Measurements from ENCODE around the gene NTN1. TPM values are rescaled to one million over a fixed set of nuclear protein-coding genes. Genes with fewer than 3 reads are reported as not detected.

Gene NTN1
- total RNA-seq, 2 donors from 2014 or later = 17.0 to 40.4 TPM

DNA sequence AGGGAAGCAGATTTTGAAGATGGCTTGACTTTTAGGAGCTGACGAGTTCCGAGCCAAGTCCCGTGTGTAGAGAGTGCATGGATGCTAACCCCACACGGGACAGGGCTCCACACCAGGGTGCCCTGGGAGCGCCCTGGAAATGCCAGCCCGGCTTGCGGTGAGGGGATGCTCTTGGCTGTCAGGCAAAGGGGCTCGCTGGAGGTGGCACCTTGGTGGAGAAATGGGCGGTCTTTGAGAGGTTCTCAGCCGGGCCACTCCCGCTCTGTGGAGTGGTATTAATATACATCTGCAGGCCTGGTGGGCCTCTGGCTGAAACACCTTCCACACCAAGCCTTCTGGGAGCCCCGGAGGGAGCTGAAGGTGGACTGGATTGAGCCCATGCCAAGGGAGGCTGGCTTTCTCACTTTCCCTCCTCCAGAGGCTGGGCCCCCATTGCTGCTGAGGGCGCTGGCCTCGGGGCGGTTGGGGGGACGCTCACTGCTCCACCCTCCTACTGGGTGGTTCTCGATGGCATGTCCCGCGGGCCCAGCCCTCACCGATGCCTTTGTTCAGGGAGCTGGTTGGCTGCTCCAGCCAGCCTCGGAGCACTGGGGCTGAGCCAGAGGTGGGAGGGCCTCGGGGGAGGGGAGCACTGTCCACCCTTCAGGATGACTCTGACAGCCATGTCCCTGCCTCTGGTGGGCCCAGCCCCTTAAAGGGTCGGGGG lies 210.3 kb downstream of the NTN1 start:
- TF ChIP-seq, protein P1, sequence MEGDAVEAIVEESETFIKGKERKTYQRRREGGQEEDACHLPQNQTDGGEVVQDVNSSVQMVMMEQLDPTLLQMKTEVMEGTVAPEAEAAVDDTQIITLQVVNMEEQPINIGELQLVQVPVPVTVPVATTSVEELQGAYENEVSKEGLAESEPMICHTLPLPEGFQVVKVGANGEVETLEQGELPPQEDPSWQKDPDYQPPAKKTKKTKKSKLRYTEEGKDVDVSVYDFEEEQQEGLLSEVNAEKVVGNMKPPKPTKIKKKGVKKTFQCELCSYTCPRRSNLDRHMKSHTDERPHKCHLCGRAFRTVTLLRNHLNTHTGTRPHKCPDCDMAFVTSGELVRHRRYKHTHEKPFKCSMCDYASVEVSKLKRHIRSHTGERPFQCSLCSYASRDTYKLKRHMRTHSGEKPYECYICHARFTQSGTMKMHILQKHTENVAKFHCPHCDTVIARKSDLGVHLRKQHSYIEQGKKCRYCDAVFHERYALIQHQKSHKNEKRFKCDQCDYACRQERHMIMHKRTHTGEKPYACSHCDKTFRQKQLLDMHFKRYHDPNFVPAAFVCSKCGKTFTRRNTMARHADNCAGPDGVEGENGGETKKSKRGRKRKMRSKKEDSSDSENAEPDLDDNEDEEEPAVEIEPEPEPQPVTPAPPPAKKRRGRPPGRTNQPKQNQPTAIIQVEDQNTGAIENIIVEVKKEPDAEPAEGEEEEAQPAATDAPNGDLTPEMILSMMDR (conservative IDR thresholded peaks at IDR 0.05) = no peak
- 89 to 91% methylated on average over 16 to 23 of the region's 23 CpGs for WGBS, 2 experiments (ENCODE audit: insufficient coverage in 1 of 2, insufficient read length in 1 of 2)
- H3K9me3 ChIP-seq (ENCODE audit: control insufficient read depth, low read length) = no peaks in the 10 kb centered on the region

DNA sequence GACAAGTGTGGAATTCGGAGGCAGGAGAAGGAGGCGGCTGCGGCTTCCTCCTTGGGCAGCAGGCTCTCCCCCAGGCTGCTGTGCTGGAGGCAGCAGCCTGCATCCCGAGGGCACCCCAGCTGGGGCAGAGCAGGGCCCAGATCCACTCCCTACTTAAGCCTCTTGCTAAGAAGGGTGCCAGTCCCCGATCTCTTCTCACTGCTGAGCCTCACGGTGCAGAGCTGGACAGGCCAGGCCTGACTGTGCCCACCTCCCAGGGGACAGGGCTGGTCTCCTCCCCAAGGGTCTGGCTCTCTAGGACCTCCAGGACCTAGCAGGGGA lies 210.8 kb downstream of the NTN1 start:
- Histone ChIP-seq H3K4me3 (ENCODE audit: low read length) (no peak overlapping the region), H3K27me3 (ENCODE audit: control insufficient read depth, insufficient read depth, low read length, poor library complexity, severe bottlenecking) (no peaks in the 10 kb centered on the region), H3K4me1 (ENCODE audit: control insufficient read depth, insufficient read depth, low read length) (no peaks in the 10 kb centered on the region), H3K36me3 (ENCODE audit: control insufficient read depth, insufficient read depth, low read length) (peaks cover 11% of the 10 kb centered on the region), H3K9me3 (ENCODE audit: control insufficient read depth, low read length) (no peaks in the 10 kb centered on the region), H3K9ac (ENCODE audit: extremely low read depth, low read length, poor library complexity, severe bottlenecking) (no peak overlapping the region), H3K27ac (ENCODE audit: low read depth, low read length) (no peak overlapping the region)
- Mint-ChIP-seq H3K9me3 (no peaks in the 10 kb centered on the region), H3K27me3 (ENCODE audit: insufficient read depth) (no peaks in the 10 kb centered on the region), H3K4me3 (no peak overlapping the region), H3K4me1 (no peaks in the 10 kb centered on the region), H3K27ac (no peak overlapping the region), H3K36me3 (ENCODE audit: low read depth) (no peaks in the 10 kb centered on the region)
- TF ChIP-seq, protein P1 (conservative IDR thresholded peaks at IDR 0.05) = no peak
- no peak for DNase-seq
- 86 to 92% methylated on average over 3 to 6 of the region's 6 CpGs for WGBS, 2 experiments (ENCODE audit: insufficient coverage in 1 of 2, insufficient read length in 1 of 2)

More for the DNA sequence above, 210.3 kb downstream of the NTN1 start:
- Mint-ChIP-seq H3K4me3 (no peak overlapping the region), H3K27ac (no peak overlapping the region), H3K9me3 (no peaks in the 10 kb centered on the region), H3K4me1 (no peaks in the 10 kb centered on the region), H3K27me3 (ENCODE audit: insufficient read depth) (no peaks in the 10 kb centered on the region), H3K36me3 (ENCODE audit: low read depth) (no peaks in the 10 kb centered on the region)
- no peak overlapping the region for H3K27ac ChIP-seq (ENCODE audit: low read depth, low read length)
- H3K4me3 ChIP-seq (ENCODE audit: low read length) = no peak overlapping the region
- no peak overlapping the region for H3K9ac ChIP-seq (ENCODE audit: extremely low read depth, low read length, poor library complexity, severe bottlenecking)
- peaks cover 13% of the 10 kb centered on the region for H3K36me3 ChIP-seq (ENCODE audit: control insufficient read depth, insufficient read depth, low read length)
- H3K4me1 ChIP-seq (ENCODE audit: control insufficient read depth, insufficient read depth, low read length) = no peaks in the 10 kb centered on the region
- DNase-seq = no peak
- no peaks in the 10 kb centered on the region for H3K27me3 ChIP-seq (ENCODE audit: control insufficient read depth, insufficient read depth, low read length, poor library complexity, severe bottlenecking)

DNA sequence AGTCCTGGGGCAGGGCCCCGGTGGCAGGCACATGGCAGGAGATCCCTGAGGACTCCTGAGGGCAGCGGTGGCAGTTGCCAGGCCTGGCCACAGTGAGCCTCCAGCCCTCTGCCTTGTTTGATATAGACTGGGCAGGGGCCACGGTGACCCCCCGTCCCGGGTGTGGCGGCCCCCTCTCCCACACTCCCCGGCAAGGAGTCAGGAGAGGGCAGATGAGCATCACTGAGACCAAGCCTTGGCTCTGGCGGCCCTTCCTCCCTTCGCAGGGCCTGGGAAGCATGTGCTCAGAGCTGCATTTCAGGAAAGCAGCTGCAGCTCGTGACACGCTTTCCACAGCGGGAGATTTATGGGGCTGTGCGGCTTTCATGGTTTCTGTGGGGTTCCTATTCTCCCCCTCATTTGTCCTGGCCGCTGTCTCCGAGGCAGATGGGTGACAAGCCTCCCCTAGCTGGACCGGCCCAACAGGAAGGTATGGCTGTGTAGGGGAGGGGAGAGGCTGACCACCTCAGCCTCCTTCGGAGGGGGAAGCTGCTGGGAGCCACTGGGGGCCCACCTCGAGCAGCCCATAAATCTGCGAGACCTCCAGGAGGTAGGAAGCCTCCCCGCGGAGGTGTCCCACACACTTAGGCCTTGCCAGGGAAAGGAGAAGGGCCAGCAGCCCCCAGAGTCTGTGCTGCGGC lies 211.4 kb downstream of the NTN1 start:
- peaks cover 5% of the 10 kb centered on the region for H3K36me3 ChIP-seq (ENCODE audit: control insufficient read depth, insufficient read depth, low read length)
- H3K4me1 Mint-ChIP-seq = peaks cover 2% of the 10 kb centered on the region
- H3K27me3 Mint-ChIP-seq (ENCODE audit: insufficient read depth) = no peaks in the 10 kb centered on the region
- no peaks in the 10 kb centered on the region for H3K9me3 ChIP-seq (ENCODE audit: control insufficient read depth, low read length)
- no peaks in the 10 kb centered on the region for H3K4me1 ChIP-seq (ENCODE audit: control insufficient read depth, insufficient read depth, low read length)
- H3K27ac Mint-ChIP-seq = no peak overlapping the region
- no peak overlapping the region for H3K4me3 ChIP-seq (ENCODE audit: low read length)
- 87 to 93% methylated on average over 7 to 22 of the region's 22 CpGs for WGBS, 2 experiments (ENCODE audit: insufficient coverage in 1 of 2, insufficient read length in 1 of 2)
- peaks cover 3% of the 10 kb centered on the region for H3K36me3 Mint-ChIP-seq (ENCODE audit: low read depth)
- no peak for DNase-seq
- TF ChIP-seq, protein P1 (conservative IDR thresholded peaks at IDR 0.05) = no peak
- no peak overlapping the region for H3K27ac ChIP-seq (ENCODE audit: low read depth, low read length)
- no peak overlapping the region for H3K9ac ChIP-seq (ENCODE audit: extremely low read depth, low read length, poor library complexity, severe bottlenecking)
- H3K9me3 Mint-ChIP-seq = no peaks in the 10 kb centered on the region
- no peaks in the 10 kb centered on the region for H3K27me3 ChIP-seq (ENCODE audit: control insufficient read depth, insufficient read depth, low read length, poor library complexity, severe bottlenecking)
- no peak overlapping the region for H3K4me3 Mint-ChIP-seq
